ENCODE data around the gene SMCP. TPM values are rescaled to one million over a fixed set of nuclear protein-coding genes. Genes with fewer than 3 reads are reported as not detected.
A peak's percentile ranks its signal among the peaks of the same experiment; 100 is the strongest.

SMCP gene
- total RNA-seq, 4 donors from 2014 or later = not detected

DNA sequence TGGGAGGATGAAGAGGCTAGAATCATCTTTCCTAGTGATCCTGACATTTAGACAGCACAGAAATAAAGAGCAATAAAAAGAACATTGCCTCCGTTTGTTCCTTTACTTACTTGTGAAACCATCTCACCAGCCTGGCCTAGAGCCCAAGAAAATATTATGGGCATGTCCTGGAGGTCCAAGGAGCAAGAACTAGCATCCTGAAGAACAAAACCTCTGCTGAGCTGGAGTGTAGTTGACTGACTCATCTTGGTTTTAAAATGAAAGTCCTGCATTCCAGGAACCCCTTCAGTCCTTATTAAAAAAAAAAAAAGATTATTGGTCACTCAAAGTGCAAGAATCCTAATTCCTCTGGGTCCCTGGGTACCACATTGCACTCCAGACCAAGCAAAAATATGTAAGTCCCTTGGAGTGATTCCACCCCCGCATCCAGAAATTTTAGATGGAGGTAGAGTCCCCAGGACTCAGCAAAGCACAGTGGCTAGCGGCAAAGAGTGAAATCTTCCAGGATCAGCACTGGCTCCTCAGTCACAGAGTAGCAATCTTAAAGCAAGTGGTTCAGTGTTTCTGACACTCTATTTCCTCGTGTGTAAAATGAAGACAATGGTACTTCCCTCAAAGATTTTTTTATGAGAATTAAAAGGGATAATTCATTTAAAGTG, 7.0 kb downstream of the SMCP start:
- Histone ChIP-seq H3K4me3 (no peak overlapping the region), H3K27me3 (no peaks in the 10 kb centered on the region), H3K9me3 (no peaks in the 10 kb centered on the region), H3K36me3 (no peaks in the 10 kb centered on the region), H3K4me1 (peaks cover 6% of the 10 kb centered on the region), H3K27ac (no peak overlapping the region)
- no peak for TF ChIP-seq POLR2AphosphoS5 (IDR thresholded peaks at IDR 0.05)
- no peak for TF ChIP-seq EP300 (IDR thresholded peaks at IDR 0.05)
- TF ChIP-seq, protein P1, sequence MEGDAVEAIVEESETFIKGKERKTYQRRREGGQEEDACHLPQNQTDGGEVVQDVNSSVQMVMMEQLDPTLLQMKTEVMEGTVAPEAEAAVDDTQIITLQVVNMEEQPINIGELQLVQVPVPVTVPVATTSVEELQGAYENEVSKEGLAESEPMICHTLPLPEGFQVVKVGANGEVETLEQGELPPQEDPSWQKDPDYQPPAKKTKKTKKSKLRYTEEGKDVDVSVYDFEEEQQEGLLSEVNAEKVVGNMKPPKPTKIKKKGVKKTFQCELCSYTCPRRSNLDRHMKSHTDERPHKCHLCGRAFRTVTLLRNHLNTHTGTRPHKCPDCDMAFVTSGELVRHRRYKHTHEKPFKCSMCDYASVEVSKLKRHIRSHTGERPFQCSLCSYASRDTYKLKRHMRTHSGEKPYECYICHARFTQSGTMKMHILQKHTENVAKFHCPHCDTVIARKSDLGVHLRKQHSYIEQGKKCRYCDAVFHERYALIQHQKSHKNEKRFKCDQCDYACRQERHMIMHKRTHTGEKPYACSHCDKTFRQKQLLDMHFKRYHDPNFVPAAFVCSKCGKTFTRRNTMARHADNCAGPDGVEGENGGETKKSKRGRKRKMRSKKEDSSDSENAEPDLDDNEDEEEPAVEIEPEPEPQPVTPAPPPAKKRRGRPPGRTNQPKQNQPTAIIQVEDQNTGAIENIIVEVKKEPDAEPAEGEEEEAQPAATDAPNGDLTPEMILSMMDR (IDR thresholded peaks at IDR 0.05) = no peak
- TF ChIP-seq POLR2A (IDR thresholded peaks at IDR 0.05) = no peak
- WGBS = 74% methylated on average over 4 of the region's 4 CpGs
- DNase-seq (ENCODE audit: low spot score in 2 of 2) = peak in 1 of 2 donors; percentile 16

DNA sequence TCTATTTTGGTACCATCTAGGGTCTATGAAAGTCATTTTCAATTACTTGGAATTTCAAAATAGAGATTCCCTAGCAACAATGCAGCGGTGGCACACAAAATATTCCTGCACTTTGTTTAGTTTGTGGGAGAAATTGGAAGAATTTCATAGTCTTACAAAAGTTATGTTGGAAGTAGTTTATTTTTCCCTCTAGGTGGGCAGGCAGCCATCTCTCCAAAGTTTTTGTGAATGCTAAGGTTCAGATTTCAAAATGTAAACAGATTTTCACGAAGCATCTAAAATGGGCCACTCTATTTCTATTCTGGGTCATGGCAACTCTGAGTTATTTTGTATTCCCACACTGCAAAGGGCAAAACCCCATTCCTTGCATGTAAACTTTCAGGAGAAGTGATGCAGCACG, 8.0 kb downstream of the SMCP start:
- TF ChIP-seq EP300 (IDR thresholded peaks at IDR 0.05) (no peak), POLR2AphosphoS5 (IDR thresholded peaks at IDR 0.05) (no peak), POLR2A (IDR thresholded peaks at IDR 0.05) (no peak)
- TF ChIP-seq, protein P1 (IDR thresholded peaks at IDR 0.05) = no peak
- no peaks in the 10 kb centered on the region for H3K9me3 ChIP-seq
- H3K4me3 ChIP-seq = no peak overlapping the region
- H3K27me3 ChIP-seq = no peaks in the 10 kb centered on the region
- WGBS = 39% methylated on average over 3 of the region's 3 CpGs
- H3K4me1 ChIP-seq = no peaks in the 10 kb centered on the region
- H3K27ac ChIP-seq = no peak overlapping the region
- DNase-seq (ENCODE audit: low spot score in 2 of 2) = no peak
- no peaks in the 10 kb centered on the region for H3K36me3 ChIP-seq

DNA sequence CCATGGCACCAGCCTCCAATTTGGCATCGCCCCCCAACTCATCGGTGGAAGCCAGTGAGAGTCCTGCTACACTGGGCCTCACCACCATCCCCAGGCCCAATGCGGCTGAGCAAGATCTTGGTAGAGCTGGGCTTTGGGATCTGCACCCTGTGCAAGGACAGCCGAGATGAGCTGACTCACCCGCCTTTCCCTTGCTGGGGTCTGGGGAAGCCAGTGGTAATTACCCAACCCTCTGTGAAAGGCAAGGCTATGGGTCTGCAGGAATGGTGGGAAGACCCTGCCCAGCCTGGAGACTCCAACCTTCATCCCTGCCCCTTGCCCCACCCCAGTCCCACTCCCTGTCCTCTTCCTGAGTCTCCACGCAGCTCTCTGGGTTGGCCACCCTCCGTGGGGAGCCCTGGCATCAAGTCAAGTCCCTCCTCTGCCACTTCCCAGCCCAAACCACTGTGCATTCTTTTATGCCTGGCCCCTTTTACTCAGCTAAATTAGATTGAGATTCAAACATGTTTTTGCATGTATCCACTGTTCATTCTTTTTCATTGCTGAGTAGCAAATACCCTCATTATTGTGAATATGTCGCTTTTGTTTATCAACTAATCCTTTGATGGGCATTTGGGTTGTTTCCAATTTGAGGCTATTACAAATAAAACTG, 8.8 kb downstream of the SMCP start:
- Histone ChIP-seq H3K4me3 (no peak overlapping the region), H3K36me3 (no peaks in the 10 kb centered on the region), H3K4me1 (no peaks in the 10 kb centered on the region), H3K27me3 (no peaks in the 10 kb centered on the region), H3K9me3 (no peaks in the 10 kb centered on the region), H3K27ac (no peak overlapping the region)
- WGBS = 70% methylated on average over 8 of the region's 8 CpGs
- no peak for TF ChIP-seq POLR2A (IDR thresholded peaks at IDR 0.05)
- TF ChIP-seq POLR2AphosphoS5 (IDR thresholded peaks at IDR 0.05) = no peak
- TF ChIP-seq EP300 (IDR thresholded peaks at IDR 0.05) = no peak
- TF ChIP-seq, protein P1 (IDR thresholded peaks at IDR 0.05) = no peak
- no peak for DNase-seq (ENCODE audit: low spot score in 2 of 2)

DNA sequence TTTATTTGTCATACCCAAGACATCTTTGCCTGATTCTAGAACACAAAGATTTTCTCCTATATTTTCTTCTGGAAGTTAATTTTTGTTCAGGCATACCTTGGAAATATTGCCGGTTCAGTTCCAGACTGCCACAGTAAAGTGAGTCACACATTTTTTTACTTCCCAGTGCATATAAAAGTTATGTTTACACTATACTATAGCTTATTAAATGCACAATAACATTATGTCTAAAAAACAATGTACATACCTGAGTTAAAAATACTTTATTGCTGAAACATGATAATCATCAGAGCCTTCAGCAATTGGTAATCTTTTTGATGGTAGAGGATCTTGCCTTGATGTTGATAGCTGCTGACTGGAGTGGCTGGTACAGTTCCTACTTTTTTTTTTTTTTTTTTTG, 10.0 kb downstream of the SMCP start:
- Histone ChIP-seq H3K4me1 (no peaks in the 10 kb centered on the region), H3K27me3 (no peaks in the 10 kb centered on the region), H3K27ac (no peak overlapping the region), H3K4me3 (no peak overlapping the region), H3K9me3 (no peaks in the 10 kb centered on the region), H3K36me3 (no peaks in the 10 kb centered on the region)
- WGBS = 79% methylated on average over 1 of the region's 1 CpG
- DNase-seq (ENCODE audit: low spot score in 2 of 2) = no peak
- no peak for TF ChIP-seq EP300 (IDR thresholded peaks at IDR 0.05)
- TF ChIP-seq, protein P1 (IDR thresholded peaks at IDR 0.05) = no peak
- no peak for TF ChIP-seq POLR2A (IDR thresholded peaks at IDR 0.05)
- no peak for TF ChIP-seq POLR2AphosphoS5 (IDR thresholded peaks at IDR 0.05)

DNA sequence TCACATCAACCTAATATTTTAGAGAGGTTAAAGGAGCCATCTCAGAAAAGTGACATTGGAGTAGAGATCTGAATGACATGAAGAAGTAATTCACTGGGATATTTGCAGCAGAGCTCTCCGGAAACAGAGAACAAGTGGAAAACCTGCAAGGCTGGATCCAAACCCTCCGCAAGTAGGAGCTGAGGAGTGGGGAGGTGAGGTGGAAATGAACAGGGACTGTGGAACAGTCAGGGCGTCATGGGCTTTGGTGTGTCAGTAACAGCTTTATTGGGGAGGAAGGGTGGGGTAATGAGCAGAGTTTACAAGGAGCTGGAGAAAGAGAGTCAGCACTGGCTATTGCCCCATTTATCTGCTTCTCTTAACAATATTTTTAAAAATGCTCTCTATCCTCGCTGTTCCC, 20.9 kb downstream of the SMCP start:
- 87% methylated on average over 4 of the region's 4 CpGs for WGBS
- peaks cover 21% of the 10 kb centered on the region for H3K4me1 ChIP-seq
- no peak for DNase-seq (ENCODE audit: low spot score in 2 of 2)
- no peak overlapping the region for H3K4me3 ChIP-seq
- H3K9me3 ChIP-seq = no peaks in the 10 kb centered on the region
- H3K27ac ChIP-seq = no peak overlapping the region
- H3K27me3 ChIP-seq = no peaks in the 10 kb centered on the region
- TF ChIP-seq, protein P1 (IDR thresholded peaks at IDR 0.05) = no peak
- TF ChIP-seq EP300 (IDR thresholded peaks at IDR 0.05) (no peak), POLR2AphosphoS5 (IDR thresholded peaks at IDR 0.05) (no peak), POLR2A (IDR thresholded peaks at IDR 0.05) (no peak)
- H3K36me3 ChIP-seq = no peaks in the 10 kb centered on the region
